Posterior cingulate gyrus (tissue), 11 donors: ENCODE data around the gene NFATC2.

Experiments
- DNase-seq, 10 donors: peaks; one replicate each; pipeline versions ENCODE4 v3.0.0 to v3.0.0-alpha.2; 2020 to 2021; ENCODE audit warnings: mixed read lengths in 3 of 10
- intact Hi-C: fragments of 100-400 bp; cut with DNase I; formaldehyde crosslinking; loops from one replicate; pipeline ENCODE4 v1.15.1; 2023

The NFATC2 gene

GRCh38 chr20:51384875-51385274 lies 157.6 kb downstream of the NFATC2 start:
- intact Hi-C loops, result loop anchor here (5.0 kb wide), 1 partner anchor 212 kb away; no protein-coding TSS in a partner anchor
- DNase-seq, result no peak

- intact Hi-C loops, result no loop called here
- DNase-seq, result no peak
Observed at GRCh38 chr20:51383891-51384510, 158.5 kb downstream of the NFATC2 start.

GRCh38 chr20:51382986-51383821 lies 159.3 kb downstream of the NFATC2 start:
- intact Hi-C loops, result no loop called here
- DNase-seq, result peak in 1 of 10 donors; percentile 40

- intact Hi-C loops, result no loop called here
- DNase-seq, result peak in 1 of 10 donors; percentile 67
Observed at GRCh38 chr20:51382111-51382985, 160.2 kb downstream of the NFATC2 start.

- intact Hi-C loops, result no loop called here
- peak in 1 of 10 donors; percentile 38 for DNase-seq
Observed at GRCh38 chr20:51381557-51381956, 161.0 kb downstream of the NFATC2 start.

GRCh38 chr20:51380401-51381385 lies 161.8 kb downstream of the NFATC2 start:
- intact Hi-C loops, result no loop called here
- peak in 2 of 10 donors; percentile 8 to 12 for DNase-seq

GRCh38 chr20:51379601-51380341 lies 162.7 kb downstream of the NFATC2 start:
- intact Hi-C loops, result no loop called here

GRCh38 chr20:51378171-51378928 lies 164.2 kb downstream of the NFATC2 start:
- intact Hi-C loops, result no loop called here
- DNase-seq, result peak in 1 of 10 donors; percentile 29

More at GRCh38 chr20:51379601-51380341, 162.7 kb downstream of the NFATC2 start:
- DNase-seq, result no peak

GRCh38 chr20:51377132-51377531 lies 165.4 kb downstream of the NFATC2 start:
- intact Hi-C loops, result no loop called here

GRCh38 chr20:51376111-51376510 lies 166.4 kb downstream of the NFATC2 start:
- intact Hi-C loops, result no loop called here
- peak in 1 of 10 donors; percentile 45 for DNase-seq

More at GRCh38 chr20:51377132-51377531, 165.4 kb downstream of the NFATC2 start:
- DNase-seq, result no peak

GRCh38 chr20:51375561-51375960 lies 167.0 kb downstream of the NFATC2 start:
- intact Hi-C loops, result no loop called here
- DNase-seq, result peak in 1 of 10 donors; percentile 47

- peak in 1 of 10 donors; percentile 70 for DNase-seq
- intact Hi-C loops, result no loop called here
Observed at GRCh38 chr20:51374961-51375360, 167.6 kb downstream of the NFATC2 start.

GRCh38 chr20:51374456-51374830 lies 168.1 kb downstream of the NFATC2 start:
- intact Hi-C loops, result no loop called here

GRCh38 chr20:51373713-51374455 lies 168.6 kb downstream of the NFATC2 start:
- peak in 2 of 10 donors; percentile 54 to 58 for DNase-seq
- intact Hi-C loops, result no loop called here

More at GRCh38 chr20:51374456-51374830, 168.1 kb downstream of the NFATC2 start:
- peak in 1 of 10 donors; percentile 8 for DNase-seq

- intact Hi-C loops, result loop anchor here (1.0 kb wide), 2 partner anchors 222 to 251 kb away; no protein-coding TSS in a partner anchor
- peak in 2 of 10 donors; percentile 63 to 66 for DNase-seq
Observed at GRCh38 chr20:51372966-51373365, 169.6 kb downstream of the NFATC2 start.

- peak; percentile 36 to 92 (median 60) for DNase-seq
- intact Hi-C loops, result loop anchor here (1.0 kb wide), 2 partner anchors 223 to 252 kb away; no protein-coding TSS in a partner anchor
Observed at GRCh38 chr20:51372176-51372803, 170.2 kb downstream of the NFATC2 start.
